Activated CD8-positive, alpha-beta memory T cell treated with anti-CD3 and anti-CD28 coated beads, Interleukin-2, amount 50 U/mL, for 48 hours (primary cell): ENCODE results near the gene LRRN3.

Source experiments
- DNase-seq: peaks from one replicate; pipeline ENCODE4 v3.0.0-alpha.2; 2020

The LRRN3 gene

GRCh38 chr7:111080495-111081105 is 10.3 kb upstream of the LRRN3 start:
- DNase-seq, result no peak

DNA sequence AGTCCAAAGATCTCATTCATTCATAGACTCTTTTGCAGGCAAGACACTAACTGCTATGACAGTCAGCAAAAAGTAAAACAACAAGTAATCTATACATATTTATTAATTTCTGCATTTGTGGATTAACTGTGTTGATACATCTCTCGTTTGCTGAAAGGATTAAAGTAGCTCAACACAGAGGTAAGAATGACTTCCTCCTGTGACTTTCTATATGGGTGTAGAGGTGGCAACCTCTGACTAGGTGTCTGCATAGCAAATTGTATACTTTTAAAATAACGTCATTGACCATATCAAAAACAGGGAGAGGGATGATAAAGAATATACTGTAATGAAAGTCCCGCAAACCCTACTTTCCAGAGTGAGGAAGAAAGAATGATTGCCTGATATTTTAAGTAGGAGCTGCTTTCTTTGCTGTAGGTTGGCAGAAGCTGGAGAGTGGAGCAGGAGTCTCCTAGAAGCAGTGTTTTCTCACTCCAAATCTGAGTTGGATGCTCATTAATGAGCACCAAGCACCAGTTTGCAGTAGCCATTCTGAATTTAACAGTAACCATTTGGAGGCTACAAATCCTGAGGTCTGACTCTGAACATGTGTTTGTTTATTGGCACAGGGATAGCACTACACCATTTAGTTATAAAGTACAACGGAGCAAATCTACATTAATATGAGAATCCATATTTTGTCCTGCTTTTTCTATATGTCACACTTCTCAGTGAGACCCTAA is 9.2 kb upstream of the LRRN3 start:
- DNase-seq, result no peak

- DNase-seq, result no peak
These were observed 8.6 kb upstream of the LRRN3 start for GRCh38 chr7:111082351-111082750.

GRCh38 chr7:111083413-111083812 is 7.5 kb upstream of the LRRN3 start:
- no peak for DNase-seq

- DNase-seq, result no peak
These were observed 5.6 kb upstream of the LRRN3 start for GRCh38 chr7:111085356-111085755.

- DNase-seq, result no peak
These were observed 4.4 kb upstream of the LRRN3 start for GRCh38 chr7:111086532-111086931.

- DNase-seq, result no peak
These were observed 2.6 kb upstream of the LRRN3 start for GRCh38 chr7:111088328-111088727.

GRCh38 chr7:111089822-111090426 is 1.0 kb upstream of the LRRN3 start:
- DNase-seq, result no peak

- no peak for DNase-seq
These were observed 849 bp downstream of the LRRN3 start for GRCh38 chr7:111091593-111092358.

- DNase-seq, result no peak
These were observed 1.7 kb downstream of the LRRN3 start for GRCh38 chr7:111092406-111093236.

DNA sequence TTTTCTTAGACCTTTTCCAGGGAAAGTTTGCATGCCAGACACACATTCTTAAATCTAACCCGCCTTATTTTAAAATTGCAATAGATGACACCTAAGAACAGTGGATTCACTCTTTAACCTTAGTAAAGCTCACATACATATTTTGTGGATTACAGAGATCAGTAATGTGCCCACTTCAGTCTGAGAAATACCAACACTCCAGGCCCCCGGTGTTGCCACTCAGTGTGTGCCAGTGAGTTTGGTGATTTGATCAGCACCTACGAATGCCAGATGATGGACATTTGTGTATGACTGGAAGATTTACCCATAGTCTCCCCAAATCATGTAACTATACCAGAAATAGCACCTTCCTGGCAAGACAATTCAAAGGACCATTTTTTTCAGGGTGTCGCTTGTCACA is 2.6 kb downstream of the LRRN3 start:
- no peak for DNase-seq

DNA sequence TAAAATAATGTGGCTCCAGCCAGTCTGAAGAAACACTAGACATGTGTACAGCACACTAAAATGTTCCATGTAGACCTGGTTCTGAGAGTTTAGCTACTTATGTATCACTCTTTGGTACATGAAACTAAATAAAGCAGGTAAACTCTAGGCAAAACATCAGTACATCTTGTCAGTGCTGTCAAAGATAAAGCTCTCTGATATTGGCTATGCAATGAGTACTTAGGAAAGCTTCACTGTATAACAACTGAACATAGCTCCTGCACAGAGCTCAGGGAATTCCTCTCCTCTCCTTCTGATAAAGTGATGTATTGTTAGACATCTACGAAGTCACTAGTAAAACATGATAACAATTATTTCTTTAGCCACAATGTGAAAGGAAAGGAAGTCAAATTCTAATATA is 3.5 kb downstream of the LRRN3 start:
- no peak for DNase-seq

- DNase-seq, result no peak
These were observed 6.1 kb downstream of the LRRN3 start for GRCh38 chr7:111096997-111097396.

DNA sequence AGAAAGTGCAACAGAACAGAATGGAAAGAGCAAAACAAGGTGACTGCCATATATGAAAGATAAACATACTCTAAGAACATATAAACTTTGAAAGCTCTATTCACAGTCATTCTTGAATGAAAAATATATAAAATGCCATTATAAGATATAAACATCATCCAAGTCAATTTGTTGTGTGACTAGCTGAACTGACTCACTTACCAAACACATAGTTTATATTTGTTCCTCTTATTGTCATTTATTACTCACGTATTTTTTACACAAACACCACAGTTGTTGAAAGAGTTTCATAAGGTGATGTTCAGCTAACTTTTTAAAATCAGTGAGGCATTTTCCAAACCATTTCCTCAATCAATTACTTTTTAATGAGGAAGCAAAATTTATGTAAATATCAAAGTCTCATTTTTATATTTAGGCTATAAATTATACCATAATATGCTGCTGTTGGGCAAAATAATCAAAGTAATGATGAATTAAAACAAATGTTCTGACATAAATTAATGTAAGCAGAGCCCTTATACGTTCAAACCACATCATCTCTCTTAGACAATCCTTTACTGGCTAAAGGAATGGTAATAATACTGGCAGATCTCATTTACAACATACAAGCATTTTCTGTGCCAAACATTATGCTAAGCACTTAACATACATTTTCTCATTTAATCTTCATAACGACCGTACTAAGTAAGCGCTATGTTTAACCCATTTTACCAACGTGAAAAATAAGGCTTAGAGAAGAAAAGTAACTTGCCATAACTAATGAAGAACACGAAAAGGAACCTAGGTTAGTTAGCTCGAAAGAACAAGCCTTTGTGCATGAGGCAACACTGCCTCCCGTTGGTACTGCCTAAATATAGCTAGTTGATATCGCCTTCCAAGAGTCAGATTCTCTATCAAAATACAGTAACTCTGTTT is 7.3 kb downstream of the LRRN3 start:
- DNase-seq, result no peak

GRCh38 chr7:111098926-111099250 is 8.0 kb downstream of the LRRN3 start:
- no peak for DNase-seq

DNA sequence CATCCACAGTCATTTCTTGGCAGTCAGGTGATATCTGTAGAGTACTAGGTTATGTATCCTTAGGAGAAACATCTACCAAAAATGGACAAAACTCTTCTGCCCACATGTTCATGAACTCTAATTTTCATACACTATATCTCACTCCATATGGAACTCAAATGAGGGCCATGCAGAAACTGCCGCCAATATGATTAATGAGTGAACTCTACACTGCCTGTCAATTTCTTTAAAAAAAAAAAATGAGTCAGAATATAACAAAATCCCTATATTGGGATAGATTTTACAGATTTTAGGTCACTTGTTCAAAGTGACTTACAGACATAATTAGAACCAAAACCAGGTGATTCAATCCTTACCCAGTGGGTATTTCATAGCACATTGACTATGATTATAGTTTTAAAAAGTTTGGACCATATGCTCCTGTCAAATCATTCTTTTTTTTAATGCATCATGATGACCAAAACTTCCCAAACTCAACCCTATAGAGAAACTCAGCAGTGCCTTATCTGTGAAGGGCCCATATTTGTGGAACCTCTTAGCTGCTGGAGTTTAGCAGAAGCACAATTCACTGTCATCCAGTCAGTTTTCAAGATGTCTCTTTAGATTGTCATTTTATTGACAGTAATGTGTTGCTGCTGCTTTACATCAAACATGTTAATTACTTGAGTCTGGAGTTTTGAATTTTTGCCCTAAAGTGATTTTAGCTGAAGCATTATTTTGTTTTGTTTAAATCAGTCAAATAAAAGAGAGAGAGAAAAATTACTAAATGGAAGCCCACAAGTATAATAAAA is 11.1 kb downstream of the LRRN3 start:
- no peak for DNase-seq

GRCh38 chr7:111103136-111103535 is 12.2 kb downstream of the LRRN3 start:
- DNase-seq, result no peak

DNA sequence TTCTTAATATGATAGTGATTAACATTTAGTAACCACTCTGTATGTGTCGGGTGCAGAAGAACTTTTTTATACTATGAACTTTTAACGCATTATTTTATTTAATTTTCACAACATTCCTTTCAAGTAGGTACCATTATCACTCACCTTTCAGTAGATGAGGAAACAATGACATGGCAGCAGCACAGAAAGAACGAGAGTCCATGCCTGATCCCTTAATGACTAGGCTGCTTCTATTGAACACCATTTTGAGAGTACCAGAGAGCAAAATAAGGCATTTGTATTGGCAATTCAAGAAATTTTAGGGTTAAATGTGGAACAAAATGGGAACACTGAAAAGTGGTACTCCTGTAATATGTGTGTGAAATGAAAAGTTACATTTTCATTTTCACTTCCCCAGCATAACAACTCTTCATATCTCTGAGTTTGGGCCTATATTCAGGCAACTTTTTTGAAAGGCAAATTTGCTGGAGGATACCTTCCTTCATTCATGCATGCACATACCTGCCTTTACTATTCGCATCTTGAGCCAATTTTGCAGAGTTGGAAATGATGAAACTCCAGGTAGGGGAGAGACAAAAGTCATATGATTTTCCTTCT is 12.8 kb downstream of the LRRN3 start:
- no peak for DNase-seq

DNA sequence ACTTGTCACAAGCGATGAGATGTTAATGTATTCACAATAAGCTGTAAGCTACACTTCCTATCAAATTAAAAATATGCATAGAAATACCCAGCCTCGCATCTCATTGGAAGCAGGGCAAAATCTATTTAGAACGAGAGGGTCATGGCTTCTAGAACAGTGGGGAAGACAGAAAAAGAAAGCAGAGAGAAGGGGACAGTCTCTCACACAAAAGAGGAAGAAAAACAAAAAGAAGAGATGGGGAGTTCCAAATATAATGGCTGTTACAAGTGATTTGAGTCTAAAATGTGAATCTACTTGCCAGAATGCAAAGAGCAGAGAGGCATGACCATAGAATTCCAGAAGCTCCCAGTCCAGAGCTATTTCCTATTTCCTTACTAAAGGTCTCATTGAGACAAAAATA is 13.8 kb downstream of the LRRN3 start:
- DNase-seq, result no peak

DNA sequence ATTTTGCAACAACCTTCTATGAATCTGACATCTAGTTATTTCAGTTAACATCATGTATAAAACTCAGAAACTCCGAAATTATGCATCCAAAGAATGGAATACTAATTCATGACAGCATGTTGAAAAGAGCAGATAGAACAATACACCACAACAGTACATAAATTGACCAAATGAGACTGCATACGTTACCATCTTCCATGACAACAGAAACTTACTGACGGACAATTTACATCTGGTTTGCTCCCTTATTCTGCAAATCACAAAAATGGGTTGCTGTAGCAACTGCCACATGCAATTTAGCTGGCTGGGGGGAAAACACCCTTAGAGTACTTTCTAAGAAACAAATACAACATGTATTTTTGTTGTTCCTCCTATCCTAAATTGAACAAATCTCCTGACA is 14.3 kb downstream of the LRRN3 start:
- no peak for DNase-seq

- DNase-seq, result no peak
These were observed 16.7 kb downstream of the LRRN3 start for GRCh38 chr7:111107579-111107978.
